ENCODE measurements around the gene MCUB.
"Not testable (repeated sequence)": the region's sequence is repeated elsewhere in the genome, so short reads cannot be mapped to it uniquely, and the experiment has no call there.

DNA sequence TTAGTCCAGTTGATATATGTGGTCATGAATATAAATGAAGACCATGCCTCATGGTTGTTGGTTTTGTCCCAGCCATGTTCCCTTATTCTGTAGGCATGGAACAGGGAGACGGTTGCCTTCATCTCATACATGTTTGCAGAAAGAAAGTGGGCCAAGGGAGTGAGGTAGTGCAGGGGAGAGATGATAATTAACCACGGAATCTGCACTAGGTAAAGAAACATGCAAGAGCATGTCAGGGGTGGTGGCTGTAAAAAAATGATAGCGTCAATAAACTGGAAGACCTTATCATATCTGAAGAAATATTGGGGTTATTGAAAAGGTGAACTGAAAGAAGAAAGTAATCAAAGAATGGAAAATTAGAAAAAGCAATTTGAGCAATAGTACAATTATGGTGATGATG, 35.1 kb downstream of the MCUB start:
- TF ChIP-seq, protein P1, sequence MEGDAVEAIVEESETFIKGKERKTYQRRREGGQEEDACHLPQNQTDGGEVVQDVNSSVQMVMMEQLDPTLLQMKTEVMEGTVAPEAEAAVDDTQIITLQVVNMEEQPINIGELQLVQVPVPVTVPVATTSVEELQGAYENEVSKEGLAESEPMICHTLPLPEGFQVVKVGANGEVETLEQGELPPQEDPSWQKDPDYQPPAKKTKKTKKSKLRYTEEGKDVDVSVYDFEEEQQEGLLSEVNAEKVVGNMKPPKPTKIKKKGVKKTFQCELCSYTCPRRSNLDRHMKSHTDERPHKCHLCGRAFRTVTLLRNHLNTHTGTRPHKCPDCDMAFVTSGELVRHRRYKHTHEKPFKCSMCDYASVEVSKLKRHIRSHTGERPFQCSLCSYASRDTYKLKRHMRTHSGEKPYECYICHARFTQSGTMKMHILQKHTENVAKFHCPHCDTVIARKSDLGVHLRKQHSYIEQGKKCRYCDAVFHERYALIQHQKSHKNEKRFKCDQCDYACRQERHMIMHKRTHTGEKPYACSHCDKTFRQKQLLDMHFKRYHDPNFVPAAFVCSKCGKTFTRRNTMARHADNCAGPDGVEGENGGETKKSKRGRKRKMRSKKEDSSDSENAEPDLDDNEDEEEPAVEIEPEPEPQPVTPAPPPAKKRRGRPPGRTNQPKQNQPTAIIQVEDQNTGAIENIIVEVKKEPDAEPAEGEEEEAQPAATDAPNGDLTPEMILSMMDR (IDR thresholded peaks at IDR 0.05) = not testable (repeated sequence)
- not testable (repeated sequence) for TF ChIP-seq POLR2A (IDR thresholded peaks at IDR 0.05)
